Measurements from ENCODE around the gene ZBBX.
A peak's percentile ranks its signal among the peaks of the same experiment; 100 is the strongest.
"Not testable (repeated sequence)": the region's sequence is repeated elsewhere in the genome, so short reads cannot be mapped to it uniquely, and the experiment has no call there.

ZBBX gene, protein sequence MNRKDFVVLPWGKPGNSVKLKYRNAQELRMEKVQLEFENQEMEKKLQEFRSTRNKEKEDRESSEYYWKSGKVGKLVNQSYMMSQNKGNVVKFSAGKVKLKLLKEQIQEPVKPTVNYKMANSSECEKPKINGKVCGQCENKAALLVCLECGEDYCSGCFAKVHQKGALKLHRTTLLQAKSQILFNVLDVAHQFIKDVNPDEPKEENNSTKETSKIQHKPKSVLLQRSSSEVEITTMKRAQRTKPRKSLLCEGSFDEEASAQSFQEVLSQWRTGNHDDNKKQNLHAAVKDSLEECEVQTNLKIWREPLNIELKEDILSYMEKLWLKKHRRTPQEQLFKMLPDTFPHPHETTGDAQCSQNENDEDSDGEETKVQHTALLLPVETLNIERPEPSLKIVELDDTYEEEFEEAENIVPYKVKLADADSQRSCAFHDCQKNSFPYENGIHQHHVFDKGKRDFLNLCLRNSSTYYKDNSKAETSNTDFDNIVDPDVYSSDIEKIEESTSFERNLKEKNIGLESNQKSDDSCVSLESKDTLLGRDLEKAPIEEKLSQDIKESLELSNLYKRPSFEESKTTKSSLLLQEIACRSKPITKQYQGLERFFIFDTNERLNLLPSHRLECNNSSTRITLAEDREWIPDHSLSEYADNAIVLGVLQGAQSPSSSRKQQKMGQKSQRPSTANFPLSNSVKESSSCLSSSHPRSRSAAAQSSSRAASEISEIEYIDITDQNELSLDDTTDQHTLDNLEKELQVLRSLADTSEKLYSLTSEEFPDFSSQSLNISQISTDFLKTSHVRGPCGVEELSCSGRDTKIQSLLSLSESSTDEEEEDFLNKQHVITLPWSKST

DNA sequence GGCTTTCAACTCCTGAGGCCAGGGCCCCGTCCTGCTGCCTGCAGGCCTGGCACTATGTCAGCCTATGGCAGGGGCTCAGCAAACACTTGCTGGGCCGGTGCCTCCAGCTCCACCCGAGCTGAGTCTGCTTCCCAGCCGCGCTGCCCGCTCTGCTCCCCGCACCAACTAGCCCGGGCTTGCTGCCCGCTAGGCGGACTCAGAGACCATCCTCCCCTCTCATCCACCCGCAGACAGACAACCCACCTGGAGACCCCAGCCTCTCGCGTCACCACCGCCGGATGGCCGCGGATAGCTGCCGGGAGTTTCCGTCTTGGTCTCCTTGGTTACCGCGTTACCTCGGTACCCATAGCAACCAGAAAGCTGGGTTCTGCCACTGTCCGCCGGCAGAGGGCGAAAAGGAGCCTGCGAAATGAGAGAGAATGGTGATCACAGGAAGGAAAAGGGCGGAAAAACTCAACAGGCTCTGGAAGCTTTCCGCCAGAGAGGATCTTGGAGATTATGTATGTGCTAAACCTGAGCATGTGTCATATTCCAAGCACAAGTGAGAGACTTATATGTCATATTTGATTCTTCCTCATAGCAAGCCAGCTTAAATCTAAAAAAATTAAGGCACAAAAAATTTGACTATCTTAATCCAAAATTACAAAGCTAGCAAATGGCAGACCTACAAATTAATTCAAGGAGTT is at the start of gene ZBBX:
Gene ZBBX, minus strand, starts transcription at position 294 of the 686 bp plus-strand sequence. CDS start 7,396 bp downstream, outside the sequence.
- DNase-seq (ENCODE audit: low spot score), result peak; percentile 68
- TF ChIP-seq, protein P1, sequence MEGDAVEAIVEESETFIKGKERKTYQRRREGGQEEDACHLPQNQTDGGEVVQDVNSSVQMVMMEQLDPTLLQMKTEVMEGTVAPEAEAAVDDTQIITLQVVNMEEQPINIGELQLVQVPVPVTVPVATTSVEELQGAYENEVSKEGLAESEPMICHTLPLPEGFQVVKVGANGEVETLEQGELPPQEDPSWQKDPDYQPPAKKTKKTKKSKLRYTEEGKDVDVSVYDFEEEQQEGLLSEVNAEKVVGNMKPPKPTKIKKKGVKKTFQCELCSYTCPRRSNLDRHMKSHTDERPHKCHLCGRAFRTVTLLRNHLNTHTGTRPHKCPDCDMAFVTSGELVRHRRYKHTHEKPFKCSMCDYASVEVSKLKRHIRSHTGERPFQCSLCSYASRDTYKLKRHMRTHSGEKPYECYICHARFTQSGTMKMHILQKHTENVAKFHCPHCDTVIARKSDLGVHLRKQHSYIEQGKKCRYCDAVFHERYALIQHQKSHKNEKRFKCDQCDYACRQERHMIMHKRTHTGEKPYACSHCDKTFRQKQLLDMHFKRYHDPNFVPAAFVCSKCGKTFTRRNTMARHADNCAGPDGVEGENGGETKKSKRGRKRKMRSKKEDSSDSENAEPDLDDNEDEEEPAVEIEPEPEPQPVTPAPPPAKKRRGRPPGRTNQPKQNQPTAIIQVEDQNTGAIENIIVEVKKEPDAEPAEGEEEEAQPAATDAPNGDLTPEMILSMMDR (IDR thresholded peaks at IDR 0.05; ENCODE audit: extremely low read depth, insufficient read depth, missing control alignments), result peak; percentile 90
- in situ Hi-C loops (cut with MboI; ENCODE audit: low pct_unique_long_range_greater_than_20kb, low sequenced_read_pairs, unreplicated experiment), result loop anchor here (25.0 kb wide), 1 partner anchor 507 kb away; no protein-coding TSS in a partner anchor

DNA sequence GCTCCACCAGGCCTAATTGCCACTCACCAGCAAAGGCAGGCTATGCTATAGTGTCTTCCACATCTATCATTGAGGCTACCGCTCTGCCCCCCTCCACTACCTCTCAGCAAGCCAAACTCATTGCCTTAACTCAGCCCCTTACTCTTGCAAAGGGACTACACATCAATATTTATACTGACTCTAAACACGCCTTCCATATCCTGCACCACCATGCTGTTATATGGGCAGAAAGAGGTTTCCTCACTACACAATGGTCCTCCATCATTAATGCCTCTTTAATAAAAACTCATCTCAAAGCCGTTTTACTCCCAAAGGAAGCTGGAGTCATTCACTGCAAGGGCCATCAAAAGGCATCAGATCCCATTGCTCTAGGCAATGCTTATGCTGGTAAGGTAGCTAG is 46.9 kb upstream of the ZBBX start:
- in situ Hi-C loops (cut with MboI; ENCODE audit: low pct_unique_long_range_greater_than_20kb, low sequenced_read_pairs, unreplicated experiment); DNase-seq (ENCODE audit: low spot score): not testable (repeated sequence)

DNA sequence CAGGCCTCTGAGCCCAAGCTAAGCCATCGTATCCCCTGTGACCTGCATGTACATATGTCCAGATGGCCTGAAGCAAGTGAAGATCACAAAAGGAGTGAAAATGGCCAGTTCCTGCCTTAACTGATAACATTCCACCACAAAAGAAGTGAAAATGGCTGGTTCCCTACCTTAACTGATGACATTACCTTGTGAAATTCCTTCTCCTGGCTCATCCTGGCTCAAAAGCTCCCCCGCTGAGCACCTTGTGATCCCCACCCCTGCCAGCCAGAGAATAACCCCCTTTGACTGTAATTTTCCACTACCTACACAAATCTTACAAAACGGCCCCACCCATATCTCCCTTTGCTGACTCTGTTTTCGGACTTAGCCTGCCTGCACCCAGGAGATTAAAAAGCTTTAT is 42.3 kb upstream of the ZBBX start:
- in situ Hi-C loops (cut with MboI; ENCODE audit: low pct_unique_long_range_greater_than_20kb, low sequenced_read_pairs, unreplicated experiment), result not testable (repeated sequence)

DNA sequence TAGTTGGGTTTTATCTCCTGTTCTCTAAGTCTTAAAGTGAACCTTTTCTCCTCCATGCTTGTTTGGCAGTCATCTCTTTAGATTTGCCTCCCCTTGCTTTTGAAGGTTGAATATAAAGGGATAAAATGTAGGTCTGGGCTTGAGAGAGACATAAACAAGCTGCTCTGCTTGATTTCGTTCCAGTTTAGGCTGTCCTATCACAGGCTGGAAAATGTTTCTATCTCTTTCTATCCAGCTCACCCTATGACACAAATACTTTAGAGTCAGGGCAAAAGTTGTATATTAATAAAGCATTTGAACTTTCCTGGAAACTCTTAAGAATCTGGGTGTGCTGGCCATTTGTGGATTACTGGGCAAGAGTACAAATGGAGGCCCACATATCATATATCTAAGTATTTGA is 29.5 kb upstream of the ZBBX start:
- TF ChIP-seq, protein P1 (IDR thresholded peaks at IDR 0.05; ENCODE audit: extremely low read depth, insufficient read depth, missing control alignments), result no peak
- DNase-seq (ENCODE audit: low spot score), result no peak
- in situ Hi-C loops (cut with MboI; ENCODE audit: low pct_unique_long_range_greater_than_20kb, low sequenced_read_pairs, unreplicated experiment), result no loop called here

More for the DNA sequence above, 42.3 kb upstream of the ZBBX start:
- DNase-seq (ENCODE audit: low spot score), result not testable (repeated sequence)

DNA sequence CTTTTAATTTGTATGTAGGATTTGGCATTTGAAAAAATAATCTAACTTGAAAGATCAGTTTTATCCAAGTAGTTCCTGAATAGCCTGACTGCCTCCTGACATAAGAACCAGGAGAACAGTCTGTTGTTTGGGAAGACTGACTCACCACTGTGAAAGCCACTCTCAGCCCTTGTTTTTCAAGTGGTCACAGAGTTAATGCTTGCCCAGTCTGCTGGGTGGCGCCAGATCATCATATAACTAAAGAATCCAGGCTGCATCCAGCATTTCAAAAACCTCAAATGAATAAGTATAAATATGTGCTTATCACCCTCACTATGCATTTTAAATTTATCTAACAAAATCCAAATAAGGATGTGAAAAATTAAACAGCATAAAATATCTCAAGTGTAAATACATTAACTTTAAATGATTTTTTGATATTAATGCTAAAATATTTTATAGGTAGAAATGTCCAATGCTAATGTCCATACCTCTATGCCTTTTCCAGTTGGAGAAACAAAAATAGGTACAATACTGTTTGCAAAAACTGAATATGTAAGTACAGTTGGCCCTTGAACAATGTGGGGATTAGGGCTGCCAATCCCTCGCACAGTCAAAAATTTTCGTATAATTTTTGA is 26.9 kb upstream of the ZBBX start:
- in situ Hi-C loops (cut with MboI; ENCODE audit: low pct_unique_long_range_greater_than_20kb, low sequenced_read_pairs, unreplicated experiment), result no loop called here
- TF ChIP-seq, protein P1 (IDR thresholded peaks at IDR 0.05; ENCODE audit: extremely low read depth, insufficient read depth, missing control alignments), result peak; percentile 46
- DNase-seq (ENCODE audit: low spot score), result no peak

DNA sequence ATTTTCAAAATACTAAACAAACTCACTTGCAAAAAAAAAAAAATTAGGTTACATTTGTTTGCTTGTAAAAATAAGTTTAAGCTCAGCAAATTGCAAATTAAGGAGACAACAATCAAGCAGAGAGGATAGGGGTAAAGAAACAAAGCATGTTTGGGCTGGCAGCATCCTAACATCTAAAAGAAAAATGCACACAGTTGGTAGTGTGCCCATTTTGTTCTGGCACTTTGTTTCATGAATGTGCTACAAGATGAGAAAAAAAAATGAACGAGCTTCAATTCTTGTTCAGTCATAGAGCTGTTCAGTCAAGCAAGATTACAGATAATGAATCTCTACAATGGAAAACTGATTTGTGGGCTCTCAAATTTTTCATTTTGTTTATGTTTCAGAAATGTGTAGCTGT is 17.7 kb upstream of the ZBBX start:
- TF ChIP-seq, protein P1 (IDR thresholded peaks at IDR 0.05; ENCODE audit: extremely low read depth, insufficient read depth, missing control alignments), result no peak
- in situ Hi-C loops (cut with MboI; ENCODE audit: low pct_unique_long_range_greater_than_20kb, low sequenced_read_pairs, unreplicated experiment), result loop anchor here (25.0 kb wide), 1 partner anchor 489 kb away; no protein-coding TSS in a partner anchor
- DNase-seq (ENCODE audit: low spot score), result no peak

DNA sequence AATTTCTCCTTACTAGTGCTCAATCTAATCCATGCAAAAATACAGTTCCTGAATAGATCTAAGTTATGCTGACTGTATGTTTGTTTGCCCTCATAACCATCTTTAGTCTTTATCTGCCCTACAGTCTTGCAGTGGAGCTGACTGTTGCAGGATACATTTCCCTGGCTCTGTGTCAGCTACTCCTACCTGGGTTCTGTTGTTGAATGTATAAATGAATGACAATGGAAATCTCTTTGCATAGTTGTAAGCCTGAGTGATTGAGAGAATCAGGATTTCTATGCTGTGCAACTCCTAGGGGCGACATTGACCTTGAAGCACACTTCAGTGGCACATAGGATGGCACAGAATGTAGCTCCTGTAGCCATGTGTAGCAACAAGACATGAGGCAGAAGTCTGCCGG is 16.0 kb upstream of the ZBBX start:
- TF ChIP-seq, protein P1 (IDR thresholded peaks at IDR 0.05; ENCODE audit: extremely low read depth, insufficient read depth, missing control alignments), result no peak
- DNase-seq (ENCODE audit: low spot score), result no peak
- in situ Hi-C loops (cut with MboI; ENCODE audit: low pct_unique_long_range_greater_than_20kb, low sequenced_read_pairs, unreplicated experiment), result loop anchor here (25.0 kb wide), 1 partner anchor 491 kb away; no protein-coding TSS in a partner anchor

All from GM13977 (cell line).